Keratinocyte (primary cell): Measurements from ENCODE around the gene ZDHHC20. TPM values are rescaled to one million over a fixed set of nuclear protein-coding genes. Genes with fewer than 3 reads are reported as not detected.

Experiments
- DNase-seq: peaks from one replicate; pipeline ENCODE4 v3.0.0-alpha.2; 2011; ENCODE audit warnings: low read depth, missing footprints, low spot score
- FAIRE-seq: peaks from 2 replicates; lab custom pipeline; 2011; peaks lifted over from hg19 to GRCh38; lab: Jason Lieb, UNC
- H2AFZ ChIP-seq: 2 replicates; pipeline ENCODE4 v1.6.0; 2012; ENCODE audit warnings: low read length, control low read depth, inconsistent platforms; ENCODE audit not compliant: control insufficient read depth
- H3K27ac ChIP-seq: 2 replicates; pipeline ENCODE4 v1.5.1; 2011; ENCODE audit warnings: low read length; ENCODE audit not compliant: control insufficient read depth, insufficient read depth
- H3K27me3 ChIP-seq: 3 replicates; pipeline ENCODE4 v1.6.0; 2011; ENCODE audit warnings: low read length; ENCODE audit not compliant: control insufficient read depth, insufficient read depth; ENCODE audit errors: extremely low read depth
- H3K36me3 ChIP-seq, 2 experiments: 2 replicates in 1 of 2; 3 replicates in 1 of 2; pipeline ENCODE4 v1.5.1; 2011; ENCODE audit warnings: low read length in 2 of 2, mild to moderate bottlenecking in 1 of 2; ENCODE audit not compliant: control insufficient read depth in 2 of 2, insufficient read depth in 2 of 2; ENCODE audit errors: extremely low read depth in 1 of 2
- H3K4me1 ChIP-seq: 3 replicates; pipeline ENCODE4 v1.5.1; 2011; ENCODE audit warnings: low read length; ENCODE audit not compliant: control insufficient read depth, insufficient read depth; ENCODE audit errors: extremely low read depth
- H3K4me2 ChIP-seq: 3 replicates; pipeline ENCODE4 v1.6.0; 2011; ENCODE audit warnings: low read depth, low read length; ENCODE audit not compliant: control insufficient read depth, insufficient read depth; ENCODE audit errors: extremely low read depth
- H3K4me3 ChIP-seq, 3 experiments: fragments of 200-600 bp in 1 of 3; sonication (generic) in 1 of 3; 2 replicates in 2 of 3; 3 replicates in 1 of 3; pipeline ENCODE4 v1.5.1; 2011 to 2016; ENCODE audit warnings: low read length in 3 of 3, mild to moderate bottlenecking in 3 of 3, control low read depth in 2 of 3, inconsistent platforms in 1 of 3, low read depth in 1 of 3, mixed read lengths in 1 of 3, mixed run types in 1 of 3, moderate library complexity in 1 of 3; ENCODE audit not compliant: control insufficient read depth in 2 of 3, insufficient read depth in 2 of 3; ENCODE audit errors: extremely low read depth in 1 of 3
- H3K79me2 ChIP-seq: 2 replicates; pipeline ENCODE4 v1.6.0; 2012; ENCODE audit warnings: low read length; ENCODE audit not compliant: control insufficient read depth, insufficient read depth
- H3K9ac ChIP-seq: 3 replicates; pipeline ENCODE4 v1.6.0; 2011; ENCODE audit warnings: low read length; ENCODE audit not compliant: control insufficient read depth, insufficient read depth; ENCODE audit errors: extremely low read depth
- H3K9me1 ChIP-seq: 3 replicates; pipeline ENCODE4 v1.6.0; 2011; ENCODE audit warnings: low read length; ENCODE audit not compliant: control insufficient read depth, insufficient read depth; ENCODE audit errors: extremely low read depth
- H3K9me3 ChIP-seq: 2 replicates; pipeline ENCODE4 v1.5.1; 2012; ENCODE audit warnings: low read depth, low read length; ENCODE audit not compliant: control insufficient read depth
- H4K20me1 ChIP-seq: 3 replicates; pipeline ENCODE4 v1.6.0; 2011; ENCODE audit warnings: low read length; ENCODE audit not compliant: control insufficient read depth, insufficient read depth; ENCODE audit errors: extremely low read depth
- CTCF ChIP-seq, 3 experiments: IDR thresholded peaks in 1 of 3; conservative IDR thresholded peaks in 1 of 3; optimal IDR thresholded peaks in 1 of 3; 2 replicates in 2 of 3; 3 replicates in 1 of 3; pipeline versions ENCODE3 to v1.5.1; 2011; ENCODE audit warnings: low read length in 3 of 3, mild to moderate bottlenecking in 3 of 3, moderate library complexity in 2 of 3, control low read depth in 1 of 3, inconsistent platforms in 1 of 3; ENCODE audit not compliant: insufficient read depth in 2 of 3; ENCODE audit errors: extremely low read depth in 1 of 3
- EZH2 ChIP-seq: IDR thresholded peaks from one replicate; pipeline ENCODE4 v1.6.1; 2012; ENCODE audit warnings: inconsistent platforms, mild to moderate bottlenecking, low read length, moderate library complexity
- dilution Hi-C: fragments of 300-500 bp; cut with MboI; formaldehyde crosslinking; loops from one replicate; pipeline ENCODE4 v1.7.0; 2020; ENCODE audit warnings: low sequenced_read_pairs; ENCODE audit not compliant: extremely low pct_ligation_motif_present
- polyA plus RNA-seq, 5 experiments: library from polyadenylated mRNA; depleted of rRNA in 3 of 5; stranded (reverse) in 3 of 5; stranded (forward) in 1 of 5; unstranded in 1 of 5; fragments of >200 nt; gene quantifications; 1 replicate in 1 of 5; 2 replicates in 3 of 5; 3 replicates in 1 of 5; pipeline versions ENCODE4 v1.2.1 to v1.2.3, GENCODE V29; 2011 to 2012; ENCODE audit warnings: missing spikeins in 2 of 5, low read depth in 1 of 5, low replicate concordance in 1 of 5

ZDHHC20 gene
- polyA plus RNA-seq, 1 donor (not counting 4 experiments of a cell fraction or from before 2014, with no cell fraction given): 45.8 TPM

- no peaks in the 10 kb centered on the region for H3K9me3 ChIP-seq
- TF ChIP-seq CTCF (optimal IDR thresholded peaks at IDR 0.05 in 1 of 3, IDR thresholded peaks at IDR 0.05 in 1 of 3, conservative IDR thresholded peaks at IDR 0.05 in 1 of 3; ENCODE audit: extremely low read depth in 1 of 3, insufficient read depth in 2 of 3, low read length in 3 of 3) (no peak), EZH2 (no peak)
- DNase-seq: no peak
- FAIRE-seq: no peak
- H4K20me1 ChIP-seq: no peaks in the 10 kb centered on the region
- H3K4me1 ChIP-seq: peaks cover 5% of the 10 kb centered on the region
- no peak overlapping the region for H3K9ac ChIP-seq
- H3K4me3 ChIP-seq: no peak overlapping the region
- no peaks in the 10 kb centered on the region for H3K36me3 ChIP-seq
- no peak overlapping the region for H3K27ac ChIP-seq
- dilution Hi-C loops: no loop called here
- H3K4me2 ChIP-seq: no peak overlapping the region
- no peak overlapping the region for H2AFZ ChIP-seq
- no peaks in the 10 kb centered on the region for H3K9me1 ChIP-seq
- no peaks in the 10 kb centered on the region for H3K79me2 ChIP-seq
- no peaks in the 10 kb centered on the region for H3K27me3 ChIP-seq
Observed at GRCh38 chr13:21483748-21484147, 24.6 kb upstream of the ZDHHC20 start.

GRCh38 chr13:21481359-21481758 is 22.3 kb upstream of the ZDHHC20 start:
- Histone ChIP-seq H3K4me2 (no peak overlapping the region), H3K4me3 (no peak overlapping the region), H3K27me3 (no peaks in the 10 kb centered on the region), H4K20me1 (no peaks in the 10 kb centered on the region), H2AFZ (no peak overlapping the region), H3K79me2 (no peaks in the 10 kb centered on the region), H3K9me1 (no peaks in the 10 kb centered on the region), H3K4me1 (peaks cover 5% of the 10 kb centered on the region), H3K27ac (no peak overlapping the region), H3K9me3 (no peaks in the 10 kb centered on the region), H3K36me3 (no peaks in the 10 kb centered on the region), H3K9ac (no peak overlapping the region)
- FAIRE-seq (no peak), DNase-seq (no peak)
- TF ChIP-seq EZH2: no peak
- no peak for TF ChIP-seq CTCF (optimal IDR thresholded peaks at IDR 0.05 in 1 of 3, IDR thresholded peaks at IDR 0.05 in 1 of 3, conservative IDR thresholded peaks at IDR 0.05 in 1 of 3; ENCODE audit: extremely low read depth in 1 of 3, insufficient read depth in 2 of 3, low read length in 3 of 3)
- dilution Hi-C loops: no loop called here
